Smooth muscle cell (in vitro differentiated cells): ENCODE measurements around the gene FAF2. TPM values are rescaled to one million over a fixed set of nuclear protein-coding genes. Genes with fewer than 3 reads are reported as not detected.
A peak's percentile ranks its signal among the peaks of the same experiment; 100 is the strongest.

Source experiments
- DNase-seq: peaks from one replicate; lab custom pipeline; 2025; ENCODE audit not compliant: unreplicated experiment; lab: John Stamatoyannopoulos, UW
- H2AFZ ChIP-seq: fragments of 200-600 bp; sonication (generic); 2 replicates; pipeline ENCODE4 v1.6.0; 2016; ENCODE audit warnings: antibody characterized with exemption, low read depth, mild to moderate bottlenecking
- H3F3A ChIP-seq: fragments of 200-600 bp; sonication (generic); 2 replicates; pipeline ENCODE4 v1.6.0; 2017; ENCODE audit warnings: antibody characterized with exemption, low read depth
- H3K27ac ChIP-seq: fragments of 200-600 bp; sonication (generic); 2 replicates; pipeline ENCODE4 v1.5.1; 2016; ENCODE audit warnings: low read depth, mild to moderate bottlenecking
- H3K27me3 ChIP-seq: fragments of 200-600 bp; sonication (generic); 2 replicates; pipeline ENCODE4 v1.6.1; 2016; ENCODE audit warnings: low read depth, mild to moderate bottlenecking
- H3K36me3 ChIP-seq: fragments of 200-600 bp; sonication (generic); 2 replicates; pipeline ENCODE4 v1.5.1; 2016; ENCODE audit warnings: low read depth
- H3K4me1 ChIP-seq: fragments of 200-600 bp; sonication (generic); 2 replicates; pipeline ENCODE4 v1.5.1; 2016; ENCODE audit warnings: low read depth
- H3K4me2 ChIP-seq: fragments of 200-600 bp; sonication (generic); 2 replicates; pipeline ENCODE4 v1.6.0; 2016; ENCODE audit warnings: mild to moderate bottlenecking
- H3K4me3 ChIP-seq: fragments of 200-600 bp; sonication (generic); 2 replicates; pipeline ENCODE4 v1.5.1; 2016; ENCODE audit warnings: mild to moderate bottlenecking
- H3K79me2 ChIP-seq: fragments of 200-600 bp; sonication (generic); 2 replicates; pipeline ENCODE4 v1.6.0; 2016; ENCODE audit warnings: low read depth, mild to moderate bottlenecking
- H3K9ac ChIP-seq: fragments of 200-600 bp; sonication (generic); 2 replicates; pipeline ENCODE4 v1.6.0; 2016; ENCODE audit warnings: low read depth
- H3K9me3 ChIP-seq: fragments of 200-600 bp; sonication (generic); replicated peaks from 2 replicates; pipeline ENCODE4 v1.5.1; 2016; ENCODE audit warnings: low read depth
- H4K20me1 ChIP-seq: fragments of 200-600 bp; sonication (generic); 2 replicates; pipeline ENCODE4 v1.6.0; 2016; ENCODE audit warnings: low read depth
- WGBS: methylation state at CpG from one replicate; pipeline ENCODE4 v1.1.7; 2016; ENCODE audit warnings: low lambda C conversion rate; 5-methylcytosine and 5-hydroxymethylcytosine counted together
- polyA plus RNA-seq: library from polyadenylated mRNA; unstranded; fragments of >200 nt; fragmentation: Nextera tagmentation; extraction: Ambion mirVana; gene quantifications from 2 replicates; pipeline ENCODE4 v1.2.1, GENCODE V29; 2016
- total RNA-seq: library from RNA; depleted of rRNA; stranded (reverse); fragments of >200 nt; gene quantifications from 2 replicates; pipeline ENCODE4 v1.2.3, GENCODE V29; 2014
- TF ChIP-seq, protein P1 (sequence below): fragments of 200-600 bp; sonication (generic); IDR thresholded peaks from 2 replicates; pipeline ENCODE4 v1.5.1; 2017; ENCODE audit warnings: borderline replicate concordance, mild to moderate bottlenecking, antibody characterized with exemption; ENCODE audit not compliant: insufficient read depth, poor library complexity, severe bottlenecking

FAF2 gene
- total and polyA plus RNA-seq, 2 experiments from 2014 or later: 38.2 to 51.3 TPM

DNA sequence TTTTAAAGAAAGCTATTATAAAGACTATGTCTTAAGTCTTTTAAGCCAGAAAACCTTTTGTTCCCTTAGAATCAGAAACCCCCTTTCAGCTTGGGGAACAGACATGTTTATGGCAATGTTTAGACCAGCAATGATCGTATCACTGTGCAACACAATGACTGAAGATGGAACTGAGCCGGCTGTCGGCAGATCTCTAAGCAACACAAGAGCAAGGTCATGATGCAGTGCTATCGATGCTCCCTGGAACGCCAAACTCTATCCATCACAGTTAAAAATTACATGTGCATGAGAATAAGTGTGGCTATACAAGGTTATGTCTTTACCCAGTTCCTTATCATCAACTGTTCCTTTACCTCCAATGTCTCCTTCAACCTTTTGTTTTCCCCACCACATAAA is 90.8 kb downstream of the FAF2 start:
- Histone ChIP-seq H3K27ac (no peak overlapping the region), H3F3A (peaks cover 4% of the 10 kb centered on the region), H3K79me2 (peaks cover 31% of the 10 kb centered on the region), H3K36me3 (no peaks in the 10 kb centered on the region), H3K27me3 (no peaks in the 10 kb centered on the region), H2AFZ (no peak overlapping the region), H3K4me2 (no peak overlapping the region), H3K9me3 (no peaks in the 10 kb centered on the region), H3K4me1 (peaks cover 37% of the 10 kb centered on the region), H3K4me3 (no peak overlapping the region), H4K20me1 (peaks cover 25% of the 10 kb centered on the region), H3K9ac (no peak overlapping the region)
- TF ChIP-seq, protein P1, sequence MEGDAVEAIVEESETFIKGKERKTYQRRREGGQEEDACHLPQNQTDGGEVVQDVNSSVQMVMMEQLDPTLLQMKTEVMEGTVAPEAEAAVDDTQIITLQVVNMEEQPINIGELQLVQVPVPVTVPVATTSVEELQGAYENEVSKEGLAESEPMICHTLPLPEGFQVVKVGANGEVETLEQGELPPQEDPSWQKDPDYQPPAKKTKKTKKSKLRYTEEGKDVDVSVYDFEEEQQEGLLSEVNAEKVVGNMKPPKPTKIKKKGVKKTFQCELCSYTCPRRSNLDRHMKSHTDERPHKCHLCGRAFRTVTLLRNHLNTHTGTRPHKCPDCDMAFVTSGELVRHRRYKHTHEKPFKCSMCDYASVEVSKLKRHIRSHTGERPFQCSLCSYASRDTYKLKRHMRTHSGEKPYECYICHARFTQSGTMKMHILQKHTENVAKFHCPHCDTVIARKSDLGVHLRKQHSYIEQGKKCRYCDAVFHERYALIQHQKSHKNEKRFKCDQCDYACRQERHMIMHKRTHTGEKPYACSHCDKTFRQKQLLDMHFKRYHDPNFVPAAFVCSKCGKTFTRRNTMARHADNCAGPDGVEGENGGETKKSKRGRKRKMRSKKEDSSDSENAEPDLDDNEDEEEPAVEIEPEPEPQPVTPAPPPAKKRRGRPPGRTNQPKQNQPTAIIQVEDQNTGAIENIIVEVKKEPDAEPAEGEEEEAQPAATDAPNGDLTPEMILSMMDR: no peak
- no peak for DNase-seq
- 91% methylated on average over 5 of the region's 5 CpGs for WGBS

DNA sequence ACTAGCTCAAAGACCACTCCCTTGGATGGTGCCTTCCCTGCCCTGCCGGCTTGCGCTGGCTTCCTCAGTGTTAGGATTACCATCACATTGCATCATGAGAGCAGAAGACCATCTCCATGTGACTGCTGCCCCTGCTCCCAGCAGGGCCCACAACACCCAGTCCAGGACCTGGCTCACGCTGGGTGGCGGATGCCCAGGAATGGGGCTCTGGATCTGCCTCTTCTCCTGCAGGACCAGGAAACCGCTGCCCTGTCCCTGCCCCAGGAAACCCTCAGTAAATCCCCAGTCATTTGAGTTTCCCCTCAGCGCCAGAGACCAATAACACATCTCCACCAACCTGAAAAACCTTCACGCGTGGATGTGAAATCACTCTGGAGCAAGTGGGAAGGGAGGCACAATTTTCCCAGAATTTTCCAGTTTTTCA is 92.3 kb downstream of the FAF2 start:
- Histone ChIP-seq H3K27ac (no peak overlapping the region), H2AFZ (no peak overlapping the region), H3K9me3 (no peaks in the 10 kb centered on the region), H3K9ac (no peak overlapping the region), H3K27me3 (no peaks in the 10 kb centered on the region), H3F3A (peaks cover 4% of the 10 kb centered on the region), H4K20me1 (peaks cover 10% of the 10 kb centered on the region), H3K4me1 (peaks cover 26% of the 10 kb centered on the region), H3K36me3 (no peaks in the 10 kb centered on the region), H3K4me2 (no peak overlapping the region), H3K4me3 (no peak overlapping the region), H3K79me2 (peaks cover 16% of the 10 kb centered on the region)
- TF ChIP-seq, protein P1: no peak
- WGBS: 81% methylated on average over 8 of the region's 8 CpGs
- DNase-seq: no peak

DNA sequence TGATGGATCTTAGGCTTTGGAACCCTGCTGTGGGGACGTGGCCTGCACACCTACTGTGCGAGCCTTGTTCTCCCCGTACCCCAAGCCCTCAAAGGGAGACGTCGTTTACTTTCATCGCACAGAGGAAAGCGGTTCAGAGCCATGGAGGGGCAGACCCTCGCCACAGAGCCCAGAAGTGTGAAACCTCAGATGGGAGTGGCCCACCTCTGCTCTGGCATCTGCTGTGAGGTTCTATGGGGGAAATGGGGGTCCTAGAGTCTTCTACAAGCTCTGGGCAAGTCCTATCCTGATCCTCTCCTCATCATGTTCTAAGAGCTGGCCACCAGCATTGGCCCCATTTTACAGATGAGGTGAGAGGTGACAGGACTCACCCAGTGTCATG is 92.8 kb downstream of the FAF2 start:
- Histone ChIP-seq H2AFZ (no peak overlapping the region), H3K4me1 (peaks cover 22% of the 10 kb centered on the region), H3K9ac (no peak overlapping the region), H4K20me1 (peaks cover 5% of the 10 kb centered on the region), H3K27ac (no peak overlapping the region), H3K27me3 (no peaks in the 10 kb centered on the region), H3K79me2 (peaks cover 11% of the 10 kb centered on the region), H3K9me3 (no peaks in the 10 kb centered on the region), H3K4me3 (no peak overlapping the region), H3K36me3 (no peaks in the 10 kb centered on the region), H3F3A (peaks cover 4% of the 10 kb centered on the region), H3K4me2 (no peak overlapping the region)
- WGBS: 92% methylated on average over 8 of the region's 8 CpGs
- no peak for DNase-seq
- TF ChIP-seq, protein P1: no peak

DNA sequence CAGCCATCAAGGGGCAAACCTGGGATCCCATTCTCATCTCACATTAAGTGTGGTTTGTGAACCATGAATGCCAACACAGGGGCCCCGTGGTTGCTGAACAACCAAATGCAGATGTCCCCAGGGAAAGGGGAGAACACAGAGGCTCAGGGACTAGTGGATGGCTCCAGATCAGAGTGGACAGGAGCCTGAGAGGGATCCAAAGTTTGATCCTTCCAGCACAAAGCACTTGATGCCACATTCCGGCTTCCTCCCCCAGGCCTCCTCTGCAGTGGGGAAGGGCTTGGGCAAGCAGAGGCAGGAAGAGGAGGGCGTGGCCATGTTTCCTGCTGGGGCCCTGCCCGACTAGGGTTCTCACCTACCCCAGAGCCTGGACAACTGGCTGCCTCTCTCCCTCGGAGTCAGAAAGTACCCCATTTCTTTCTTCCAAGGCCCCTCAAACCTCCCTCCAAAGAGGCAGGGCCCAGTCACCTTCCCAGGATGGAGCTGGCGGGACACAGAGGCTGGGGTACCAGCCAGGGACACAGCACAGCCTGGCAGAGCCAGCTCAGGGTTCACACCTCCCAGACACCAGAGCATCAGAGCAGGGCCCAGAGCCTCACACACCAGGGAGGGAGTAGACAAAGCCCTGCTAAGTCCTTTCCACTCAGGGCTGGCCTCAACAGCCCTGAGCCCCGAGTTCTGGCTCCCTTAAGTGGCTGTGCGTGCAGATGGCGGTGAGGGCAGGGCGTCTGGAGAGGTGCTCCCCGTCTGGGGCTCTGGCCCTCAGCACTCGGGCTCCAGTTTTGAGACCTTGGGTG is 93.4 kb downstream of the FAF2 start:
- no peaks in the 10 kb centered on the region for H4K20me1 ChIP-seq
- H2AFZ ChIP-seq: no peak overlapping the region
- peaks cover 18% of the 10 kb centered on the region for H3K4me1 ChIP-seq

More for the DNA sequence above, 93.4 kb downstream of the FAF2 start:
- H3K36me3 ChIP-seq: no peaks in the 10 kb centered on the region
- H3K9ac ChIP-seq: no peak overlapping the region
- DNase-seq: no peak
- H3K4me2 ChIP-seq: peak overlapping the region; percentile 98
- WGBS: 55% methylated on average over 12 of the region's 12 CpGs
- peaks cover 5% of the 10 kb centered on the region for H3K79me2 ChIP-seq
- H3K27ac ChIP-seq: no peak overlapping the region
- no peak overlapping the region for H3K4me3 ChIP-seq
- TF ChIP-seq, protein P1: no peak
- H3F3A ChIP-seq: peaks cover 4% of the 10 kb centered on the region
- H3K27me3 ChIP-seq: no peaks in the 10 kb centered on the region
- H3K9me3 ChIP-seq: no peaks in the 10 kb centered on the region
